ENCODE data around the gene KCNQ1.
A peak's percentile ranks its signal among the peaks of the same experiment; 100 is the strongest.

Gene KCNQ1

DNA sequence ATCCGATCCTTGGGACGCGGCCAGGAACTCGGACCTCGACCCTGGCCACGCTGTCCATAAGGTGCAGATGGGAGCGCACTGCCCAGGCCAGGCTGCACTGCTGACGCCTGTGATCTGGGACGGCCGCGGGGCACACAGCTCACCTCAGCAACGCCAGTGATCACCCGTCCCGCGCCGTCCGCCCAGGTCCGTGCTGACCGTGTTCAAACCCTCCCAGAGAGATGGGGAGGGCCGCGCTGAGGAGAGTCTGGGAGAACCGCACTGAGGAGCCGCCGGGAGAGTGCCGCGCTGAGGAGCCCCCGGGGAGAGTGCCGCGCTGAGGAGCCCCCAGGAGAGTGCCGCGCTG, 254.3 kb downstream of the KCNQ1 start:
- no peak for DNase-seq (ENCODE audit: low read depth, low spot score)

DNA sequence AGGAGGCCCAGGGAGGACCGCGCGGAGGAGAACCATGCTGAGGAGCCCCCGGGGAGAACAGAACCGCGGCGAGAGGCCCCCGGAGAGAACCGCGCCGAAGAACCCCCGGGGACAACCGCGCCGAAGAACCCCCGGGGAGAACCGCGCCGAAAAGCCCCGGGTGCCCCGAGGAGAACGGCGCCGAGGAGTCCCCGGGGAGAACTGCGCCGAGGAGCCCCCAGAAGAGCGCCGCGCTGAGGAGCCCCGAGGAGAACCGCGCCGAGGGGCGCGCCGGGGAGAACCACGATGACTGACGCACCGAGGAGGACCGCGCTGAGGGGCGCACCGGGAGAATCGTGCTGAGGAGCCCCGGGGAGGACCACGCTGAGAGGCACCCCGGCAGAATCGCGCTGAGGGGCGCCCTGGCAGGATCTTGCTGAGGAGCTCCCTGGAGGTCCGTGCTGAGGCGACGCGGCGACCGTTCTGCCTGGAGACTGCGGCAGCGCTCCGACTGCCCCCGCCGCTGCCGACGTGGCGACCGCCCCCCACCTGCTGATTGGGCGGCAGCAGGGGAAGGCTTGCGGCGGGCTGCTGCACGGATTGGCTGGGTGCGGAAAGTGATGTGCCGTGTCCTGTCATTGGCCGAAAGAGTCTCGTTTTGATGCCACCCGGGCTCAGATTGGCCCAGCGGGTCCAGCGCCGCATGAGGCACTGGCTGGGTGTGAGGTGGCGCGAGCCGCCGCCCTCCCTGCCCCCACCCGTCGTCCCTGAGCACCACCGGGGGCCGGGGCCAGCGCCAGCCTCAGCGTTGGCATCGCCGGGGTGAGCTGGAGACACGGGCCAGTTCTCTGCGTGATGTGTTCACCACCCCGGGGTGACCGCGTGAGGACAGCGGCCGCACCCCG, 255.0 kb downstream of the KCNQ1 start, which contains the start of gene KCNQ1OT1:
Gene KCNQ1OT1, minus strand, starts transcription at position 464 of the 884 bp plus-strand sequence.
- peak; percentile 96 for DNase-seq (ENCODE audit: low read depth, low spot score)

DNA sequence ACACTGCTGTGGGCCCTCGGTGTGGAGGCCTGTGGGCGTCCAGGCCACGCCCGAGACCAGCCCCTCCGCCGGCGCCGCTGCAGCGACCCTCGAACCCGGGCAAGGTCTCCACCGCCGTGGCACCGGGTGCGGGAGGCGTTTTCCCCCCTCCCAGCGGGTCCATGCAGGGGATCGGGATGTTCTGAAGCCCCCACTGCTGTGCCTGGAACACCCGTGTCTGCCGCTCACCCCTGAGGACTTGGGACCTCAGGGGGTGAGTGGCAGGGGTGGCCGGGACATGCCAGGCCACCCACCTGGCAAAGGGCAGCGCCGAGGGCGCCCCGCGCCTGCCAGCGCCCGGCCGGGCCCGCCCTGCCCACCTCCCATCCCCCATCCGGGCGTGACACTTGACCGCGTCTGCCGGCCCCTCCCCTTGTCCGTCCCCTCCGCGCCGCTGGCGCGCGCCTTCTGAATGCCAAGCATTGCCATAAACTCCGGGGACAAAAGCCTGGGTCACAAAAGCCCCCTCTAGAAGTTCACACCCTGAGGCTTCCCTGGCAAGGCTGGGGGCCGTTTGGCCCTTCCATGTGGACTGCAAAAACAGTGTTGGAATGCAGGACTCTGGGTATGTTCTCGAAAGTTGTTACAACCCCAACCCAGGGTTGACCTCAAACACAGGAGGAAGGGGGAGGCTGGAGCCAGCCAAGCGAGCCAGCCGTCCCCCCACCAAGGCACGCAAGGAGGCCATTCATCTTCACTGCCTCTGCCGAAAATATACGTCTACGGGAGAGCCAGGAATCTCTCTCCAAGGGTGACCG, 255.8 kb downstream of the KCNQ1 start:
- DNase-seq (ENCODE audit: low read depth, low spot score) = peak; percentile 75

- DNase-seq (ENCODE audit: low read depth, low spot score) = no peak
These were observed 256.4 kb downstream of the KCNQ1 start for GRCh38 chr11:2701230-2701629.

- no peak for DNase-seq (ENCODE audit: low read depth, low spot score)
These were observed 257.2 kb downstream of the KCNQ1 start for GRCh38 chr11:2701898-2702434.

DNA sequence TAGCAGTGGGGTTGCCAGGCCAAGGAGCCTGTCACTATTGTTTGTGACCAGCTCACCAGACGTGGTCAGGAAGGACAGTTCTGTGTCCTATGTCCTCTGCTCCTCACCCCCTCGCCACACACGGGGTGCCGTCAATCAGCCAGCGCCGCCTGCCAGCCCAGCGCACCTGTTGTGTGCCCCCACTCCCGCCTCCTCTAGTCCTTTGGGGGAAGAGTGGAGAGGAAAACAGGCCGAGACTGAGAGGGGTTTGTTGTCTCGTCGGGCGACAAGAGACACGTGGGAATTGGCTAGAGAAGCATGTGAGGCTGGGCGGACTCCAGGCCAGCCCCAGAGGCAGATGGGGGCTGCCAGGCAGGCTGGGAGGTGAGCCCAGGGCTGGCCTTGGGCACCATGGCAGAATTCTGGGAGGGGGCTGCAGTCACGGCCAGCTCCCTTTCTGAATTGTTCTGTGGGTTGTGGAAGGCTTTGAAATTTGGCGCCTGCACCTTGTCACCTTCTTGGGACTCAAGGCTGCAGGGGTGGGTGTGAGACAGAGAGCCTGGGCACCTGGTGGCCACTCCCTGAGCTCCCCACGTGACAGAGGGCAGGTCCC, 258.1 kb downstream of the KCNQ1 start:
- no peak for DNase-seq (ENCODE audit: low read depth, low spot score)

- DNase-seq (ENCODE audit: low read depth, low spot score) = no peak
These were observed 258.7 kb downstream of the KCNQ1 start for GRCh38 chr11:2703363-2704141.

DNA sequence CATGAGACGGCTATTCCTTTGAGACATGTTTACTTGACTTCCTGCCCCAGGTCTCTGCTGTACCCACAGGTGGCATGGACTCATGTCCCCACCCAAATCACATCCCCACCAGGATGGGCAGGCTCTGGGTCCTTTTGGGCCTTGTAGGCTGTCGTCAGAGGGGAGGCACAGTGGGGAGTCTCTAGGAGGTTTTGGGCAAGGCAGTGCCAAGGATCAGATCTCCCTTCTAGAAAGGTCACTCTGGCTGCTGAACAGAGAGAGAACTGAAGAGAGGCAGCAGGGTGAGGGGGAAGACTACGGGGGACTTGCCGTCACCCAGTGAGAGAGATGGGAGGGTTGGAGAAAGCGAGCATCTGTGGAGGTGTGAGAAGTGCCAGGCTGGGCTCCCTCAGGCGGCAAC, 259.5 kb downstream of the KCNQ1 start:
- DNase-seq (ENCODE audit: low read depth, low spot score) = no peak

GRCh38 chr11:2704896-2705606, 260.2 kb downstream of the KCNQ1 start:
- no peak for DNase-seq (ENCODE audit: low read depth, low spot score)

DNA sequence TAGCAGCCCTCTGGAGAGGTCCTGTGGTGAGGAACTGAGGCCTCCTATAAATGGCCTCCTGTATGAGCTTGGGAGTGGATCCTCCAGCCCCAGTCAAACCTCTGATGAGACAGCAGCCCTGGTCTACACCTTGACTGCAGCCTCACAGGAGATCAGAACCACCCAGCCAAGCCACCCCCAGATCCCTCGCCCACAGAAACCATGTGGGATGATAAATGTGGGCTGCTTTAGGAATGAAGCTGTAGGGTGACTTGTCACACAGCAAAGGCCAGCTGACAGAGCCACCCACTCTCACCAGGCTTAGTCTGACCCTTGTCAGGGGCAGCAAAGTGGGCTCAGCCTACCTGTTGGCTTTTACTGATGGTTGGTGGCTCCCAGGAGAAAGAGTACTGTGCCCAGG, 261.5 kb downstream of the KCNQ1 start:
- no peak for DNase-seq (ENCODE audit: low read depth, low spot score)

DNA sequence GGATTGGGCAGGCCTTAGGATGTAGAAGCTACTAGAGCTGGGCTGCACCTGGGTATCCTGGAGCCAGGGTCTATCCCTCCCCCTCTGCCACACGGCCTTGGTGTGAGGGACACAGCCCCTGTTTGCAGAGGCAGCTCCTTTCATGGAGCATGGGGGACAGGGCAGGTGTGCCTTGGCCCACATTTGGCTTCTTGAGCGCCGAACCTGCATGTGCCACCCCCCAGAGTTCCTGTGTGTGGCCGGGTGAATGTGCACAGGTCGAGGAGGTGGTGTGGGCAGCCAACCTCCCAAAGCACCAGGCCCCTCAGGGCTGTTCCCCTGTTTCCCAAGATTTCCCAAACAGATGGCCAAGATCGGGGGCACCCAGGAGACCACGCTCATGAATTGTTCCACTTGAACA, 262.9 kb downstream of the KCNQ1 start:
- no peak for DNase-seq (ENCODE audit: low read depth, low spot score)

GRCh38 chr11:2708151-2708581, 263.4 kb downstream of the KCNQ1 start:
- DNase-seq (ENCODE audit: low read depth, low spot score) = no peak

DNA sequence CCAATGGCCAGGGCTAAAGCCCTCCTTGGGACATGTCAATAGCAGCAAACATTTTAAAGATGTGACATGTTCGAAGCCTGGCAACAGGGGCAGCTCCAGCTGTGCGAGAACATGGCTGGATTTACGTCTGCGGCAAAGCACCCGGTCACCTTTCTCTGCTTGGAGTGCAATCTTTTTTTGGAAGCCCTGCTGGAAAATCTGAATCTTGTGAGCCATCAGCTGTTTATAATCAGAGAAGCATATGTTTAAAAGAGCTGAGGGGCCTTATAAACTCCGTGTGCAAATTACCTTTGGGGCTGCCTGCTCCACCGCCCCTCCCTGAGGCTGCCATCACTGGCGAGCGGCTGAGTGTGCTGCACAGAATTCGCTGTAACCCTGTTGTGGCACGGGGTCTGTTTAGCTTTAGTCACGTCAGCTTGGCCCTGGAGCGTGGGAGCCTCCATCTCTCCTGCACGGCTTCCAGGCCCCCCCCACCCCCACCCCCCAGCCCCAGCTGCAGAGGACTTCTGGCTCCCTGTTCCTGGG, 264.0 kb downstream of the KCNQ1 start:
- DNase-seq (ENCODE audit: low read depth, low spot score) = no peak

- DNase-seq (ENCODE audit: low read depth, low spot score) = peak; percentile 50
These were observed 264.6 kb downstream of the KCNQ1 start for GRCh38 chr11:2709429-2709828.

GRCh38 chr11:2711161-2711560, 266.4 kb downstream of the KCNQ1 start:
- DNase-seq (ENCODE audit: low read depth, low spot score) = no peak

- DNase-seq (ENCODE audit: low read depth, low spot score) = no peak
These were observed 268.3 kb downstream of the KCNQ1 start for GRCh38 chr11:2713094-2713493.

DNA sequence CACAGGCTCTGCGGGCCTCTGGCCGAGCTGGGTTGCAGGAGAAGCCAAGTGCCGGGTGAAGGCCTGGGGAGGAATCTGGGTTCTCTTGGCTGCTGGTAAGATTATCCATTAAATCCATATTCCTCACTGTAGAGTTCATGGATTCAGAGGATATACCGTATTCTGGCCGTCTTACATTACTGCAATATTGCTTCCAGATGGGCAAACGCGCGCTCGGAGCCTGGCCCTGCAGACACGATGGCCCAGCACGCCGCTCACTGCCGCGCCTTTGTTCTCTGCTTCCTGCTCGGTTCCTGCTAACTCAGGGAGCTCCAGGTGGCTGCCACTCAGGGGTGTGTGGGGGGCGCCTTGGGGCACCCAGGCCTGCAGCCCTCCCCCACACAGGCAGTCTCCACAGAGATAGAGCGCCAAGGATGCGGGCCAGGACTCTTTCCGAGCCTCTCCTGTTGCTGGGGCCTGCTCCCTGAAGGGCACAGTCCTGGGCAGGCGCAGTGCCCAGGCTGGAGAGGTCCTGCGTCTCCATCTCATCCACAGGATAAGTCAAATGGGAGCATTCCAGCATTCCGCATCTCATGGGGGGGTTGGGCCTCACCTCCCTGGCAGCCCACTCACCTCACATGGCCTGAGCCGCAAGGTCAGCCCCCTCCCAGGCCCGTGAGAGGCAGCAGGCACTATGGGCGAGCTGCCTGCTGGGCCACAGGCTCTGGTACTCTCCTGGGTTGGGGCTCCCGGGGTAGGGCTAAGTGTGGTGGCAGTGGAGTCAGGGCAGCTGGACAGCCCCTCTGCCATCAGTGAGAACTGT, 269.1 kb downstream of the KCNQ1 start:
- no peak for DNase-seq (ENCODE audit: low read depth, low spot score)

DNA sequence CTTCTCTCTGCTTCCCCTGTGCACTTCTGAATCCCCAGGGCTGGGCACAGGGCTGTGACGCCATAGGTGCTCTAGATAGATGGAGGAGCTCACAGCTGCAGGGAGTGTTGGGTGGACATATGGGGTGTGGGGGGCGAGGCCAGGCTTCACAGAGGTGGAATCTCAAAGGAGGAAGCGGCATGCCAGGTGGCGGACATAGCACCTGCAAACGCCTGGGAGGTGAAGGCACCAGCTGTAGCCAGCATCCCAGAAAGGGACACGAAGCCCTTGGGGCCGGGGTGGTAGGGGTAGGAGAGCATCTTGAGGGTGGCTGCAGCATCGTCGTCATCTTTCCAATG, 269.6 kb downstream of the KCNQ1 start:
- DNase-seq (ENCODE audit: low read depth, low spot score) = no peak

GRCh38 chr11:2714871-2715270, 270.1 kb downstream of the KCNQ1 start:
- DNase-seq (ENCODE audit: low read depth, low spot score) = no peak
